ENCODE results near the gene ADAM15. TPM values are rescaled to one million over a fixed set of nuclear protein-coding genes. Genes with fewer than 3 reads are reported as not detected.

Gene ADAM15
- polyA plus RNA-seq, 1 of the 3 experiments (the other 2 are of a cell fraction), result 60.1 TPM

GRCh38 chr1:155024315-155024714, 26.8 kb upstream of the ADAM15 start:
- Histone ChIP-seq H4K20me1 (ENCODE audit: insufficient read depth) (no peaks in the 10 kb centered on the region), H3F3A (replicated peaks; ENCODE audit: insufficient read depth) (no peaks in the 10 kb centered on the region), H3K27ac (ENCODE audit: low read depth in 2 of 2, low read length in 1 of 2) (no peak overlapping the region), H3K36me3 (replicated peaks in 1 of 2; ENCODE audit: control insufficient read depth in 1 of 2, insufficient read depth in 2 of 2, low read length in 1 of 2) (no peaks in the 10 kb centered on the region), H2AFZ (ENCODE audit: low read depth) (no peak overlapping the region), H3K4me1 (ENCODE audit: control insufficient read depth in 1 of 2, insufficient read depth in 2 of 2, low read depth in 1 of 2, low read length in 1 of 2) (peaks cover 0 to 4% of the 10 kb centered on the region in 2 experiments; a peak in 1 of 4 replicates), H3K4me2 (no peak overlapping the region), H3K79me2 (ENCODE audit: insufficient read depth) (no peaks in the 10 kb centered on the region), H3K4me3 (ENCODE audit: low read depth in 2 of 2, low read length in 1 of 2) (no peak overlapping the region), H3K27me3 (ENCODE audit: insufficient read depth) (no peaks in the 10 kb centered on the region), H3K9me2 (no peaks in the 10 kb centered on the region), H3K9me3 (no peaks in the 10 kb centered on the region), H3K9ac (no peak overlapping the region)
- WGBS (ENCODE audit: low lambda C conversion rate), result 85% methylated on average over 9 of the region's 9 CpGs
- TF ChIP-seq RAD21 (IDR thresholded peaks at IDR 0.05; ENCODE audit: low read length), result no peak
- TF ChIP-seq MAX (IDR thresholded peaks at IDR 0.05; ENCODE audit: low read depth), result no peak
- TF ChIP-seq GABPA (IDR thresholded peaks at IDR 0.05; ENCODE audit: low read depth), result no peak
- no peak for TF ChIP-seq MXI1 (IDR thresholded peaks at IDR 0.05; ENCODE audit: low read depth, low read length)
- no peak for TF ChIP-seq EZH2phosphoT487 (IDR thresholded peaks at IDR 0.05; ENCODE audit: borderline replicate concordance, low read depth)
- no peak for TF ChIP-seq PBX3 (IDR thresholded peaks at IDR 0.05)
- ChIA-PET CTCF (interaction anchor here (2.1 kb wide), 2 partner anchors 7 to 21 kb away, joined by 9 to 12 read pairs; no protein-coding TSS in a partner anchor), POLR2A (no interaction called here)
- no peak for DNase-seq

GRCh38 chr1:155026154-155026553, 25.0 kb upstream of the ADAM15 start:
- Histone ChIP-seq H4K20me1 (ENCODE audit: insufficient read depth) (no peaks in the 10 kb centered on the region), H3K27me3 (ENCODE audit: insufficient read depth) (no peaks in the 10 kb centered on the region), H3K36me3 (replicated peaks in 1 of 2; ENCODE audit: control insufficient read depth in 1 of 2, insufficient read depth in 2 of 2, low read length in 1 of 2) (no peaks in the 10 kb centered on the region), H3K9me3 (no peaks in the 10 kb centered on the region), H3F3A (replicated peaks; ENCODE audit: insufficient read depth) (no peaks in the 10 kb centered on the region), H3K9me2 (no peaks in the 10 kb centered on the region), H3K4me3 (ENCODE audit: low read depth in 2 of 2, low read length in 1 of 2) (no peak overlapping the region), H2AFZ (ENCODE audit: low read depth) (no peak overlapping the region), H3K79me2 (ENCODE audit: insufficient read depth) (no peaks in the 10 kb centered on the region), H3K9ac (no peak overlapping the region), H3K4me1 (ENCODE audit: control insufficient read depth in 1 of 2, insufficient read depth in 2 of 2, low read depth in 1 of 2, low read length in 1 of 2) (peaks cover 0 to 4% of the 10 kb centered on the region in 2 experiments; a peak in 1 of 4 replicates), H3K27ac (ENCODE audit: low read depth in 2 of 2, low read length in 1 of 2) (no peak overlapping the region), H3K4me2 (no peak overlapping the region)
- WGBS (ENCODE audit: low lambda C conversion rate), result 59% methylated on average over 9 of the region's 9 CpGs
- POLR2A ChIA-PET, result no interaction called here
- no peak for DNase-seq
- CTCF ChIA-PET, result interaction anchor here (0.7 to 2.1 kb wide), 4 partner anchors 9 to 22 kb away, joined by 3 to 12 read pairs (median 6); no protein-coding TSS in a partner anchor
- no peak for TF ChIP-seq EZH2phosphoT487 (IDR thresholded peaks at IDR 0.05; ENCODE audit: borderline replicate concordance, low read depth)
- TF ChIP-seq FOXJ3 (CRISPR knock-in tag; IDR thresholded peaks at IDR 0.05), result no peak
- no peak for TF ChIP-seq USF2 (IDR thresholded peaks at IDR 0.05; ENCODE audit: borderline replicate concordance, low read depth, low read length)
- TF ChIP-seq NFIC (IDR thresholded peaks at IDR 0.05; ENCODE audit: borderline replicate concordance), result no peak
- TF ChIP-seq EP300 (IDR thresholded peaks at IDR 0.05; ENCODE audit: borderline replicate concordance in 1 of 2, low read depth in 1 of 2, low read length in 1 of 2), result no peak
- TF ChIP-seq CTCF (IDR thresholded peaks at IDR 0.05), result no peak
- no peak for TF ChIP-seq RCOR1 (IDR thresholded peaks at IDR 0.05; ENCODE audit: low read length)
- no peak for TF ChIP-seq CHD2 (IDR thresholded peaks at IDR 0.05; ENCODE audit: low read length, partially characterized antibody)
- no peak for TF ChIP-seq PBX3 (IDR thresholded peaks at IDR 0.05)
- no peak for TF ChIP-seq MAX (IDR thresholded peaks at IDR 0.05; ENCODE audit: low read depth)
- TF ChIP-seq FOXM1 (IDR thresholded peaks at IDR 0.05; ENCODE audit: low read depth), result no peak
- TF ChIP-seq USF1 (IDR thresholded peaks at IDR 0.05; ENCODE audit: borderline replicate concordance, low read depth), result no peak
- TF ChIP-seq REST (IDR thresholded peaks at IDR 0.05; ENCODE audit: low read depth, low read length), result no peak

Measured in SK-N-SH (cell line).